H1 (cell line): ENCODE measurements around the gene CELF5.

ENCODE experiments used
- CEBPB ChIP-seq: IDR thresholded peaks from 2 replicates; pipeline ENCODE4 v1.6.1; 2012; ENCODE audit warnings: low read depth, low read length
- GABPA ChIP-seq: IDR thresholded peaks from 2 replicates; pipeline ENCODE4 v1.6.1; 2011; ENCODE audit warnings: mild to moderate bottlenecking, low read length, moderate library complexity, borderline replicate concordance; ENCODE audit not compliant: insufficient read depth
- JUND ChIP-seq: IDR thresholded peaks from 2 replicates; pipeline ENCODE4 v1.6.1; 2011; ENCODE audit warnings: mild to moderate bottlenecking, improper control_type of control experiment, low read length
- POLR2A ChIP-seq, 2 experiments: IDR thresholded peaks; 1 replicate in 1 of 2; 2 replicates in 1 of 2; pipeline ENCODE4 v1.6.1; 2011; ENCODE audit warnings: low read depth in 2 of 2, low read length in 2 of 2, mild to moderate bottlenecking in 2 of 2; ENCODE audit errors: control extremely low read depth in 1 of 2
- SIN3A ChIP-seq, 2 experiments: IDR thresholded peaks in 1 of 2; conservative IDR thresholded peaks in 1 of 2; 2 replicates each; pipeline ENCODE4 v1.6.1; 2011 to 2012; ENCODE audit warnings: low read length in 2 of 2, improper control_type of control experiment in 1 of 2, low read depth in 1 of 2, mild to moderate bottlenecking in 1 of 2

DNA sequence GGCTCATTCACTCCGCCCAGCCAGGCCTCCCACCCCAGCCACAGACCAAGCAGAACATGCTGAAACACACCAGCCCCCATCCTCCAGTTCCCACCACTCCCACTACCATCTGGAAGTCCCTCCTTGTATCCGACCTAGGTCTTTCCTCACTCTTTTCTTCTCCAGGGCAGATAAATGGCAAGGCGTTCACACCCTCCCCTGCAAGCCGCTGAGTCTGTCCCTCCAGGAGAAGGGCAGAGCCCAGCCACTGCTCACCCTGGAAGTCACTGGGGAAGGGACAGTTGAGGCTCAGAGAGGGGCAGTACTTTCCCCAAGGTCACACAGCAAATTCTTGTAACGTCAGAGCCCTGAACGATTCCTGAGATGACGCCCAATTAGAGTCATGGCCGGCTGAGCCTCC lies 96.4 kb downstream of the CELF5 start:
- no peak for TF ChIP-seq POLR2A (IDR thresholded peaks at IDR 0.05; ENCODE audit: control extremely low read depth in 1 of 2, low read depth in 2 of 2, low read length in 2 of 2)
- TF ChIP-seq GABPA: no peak
- no peak for TF ChIP-seq SIN3A (conservative IDR thresholded peaks at IDR 0.05 in 1 of 2, IDR thresholded peaks at IDR 0.05 in 1 of 2; ENCODE audit: low read depth in 1 of 2, low read length in 2 of 2)
- no peak for TF ChIP-seq CEBPB
- no peak for TF ChIP-seq JUND
